ENCODE data around the gene TTC12.

- TF ChIP-seq CTCF (IDR thresholded peaks at IDR 0.05) (no peak), FOXJ3 (CRISPR knock-in tag; IDR thresholded peaks at IDR 0.05) (no peak), RXRA (IDR thresholded peaks at IDR 0.05; ENCODE audit: borderline replicate concordance, low read depth) (no peak), POLR2AphosphoS5 (IDR thresholded peaks at IDR 0.05; ENCODE audit: low read depth, low read length) (no peak), RCOR1 (IDR thresholded peaks at IDR 0.05; ENCODE audit: low read length) (no peak)
These were observed 73.3 kb downstream of the TTC12 start, which contains the start of gene ANKK1 for GRCh38 chr11:113387605-113388211.
